HG03064 (cell line): ENCODE results near the gene CENPP.

Experiments
- ATAC-seq: cut with Tn5 transposase; IDR thresholded peaks from one replicate; pipeline ENCODE4 v1.9.1; 2021; ENCODE audit warnings: low read depth; ENCODE audit not compliant: unreplicated experiment

The CENPP gene

GRCh38 chr9:92664394-92665152 lies 338.8 kb downstream of the CENPP start:
- ATAC-seq: no peak

DNA sequence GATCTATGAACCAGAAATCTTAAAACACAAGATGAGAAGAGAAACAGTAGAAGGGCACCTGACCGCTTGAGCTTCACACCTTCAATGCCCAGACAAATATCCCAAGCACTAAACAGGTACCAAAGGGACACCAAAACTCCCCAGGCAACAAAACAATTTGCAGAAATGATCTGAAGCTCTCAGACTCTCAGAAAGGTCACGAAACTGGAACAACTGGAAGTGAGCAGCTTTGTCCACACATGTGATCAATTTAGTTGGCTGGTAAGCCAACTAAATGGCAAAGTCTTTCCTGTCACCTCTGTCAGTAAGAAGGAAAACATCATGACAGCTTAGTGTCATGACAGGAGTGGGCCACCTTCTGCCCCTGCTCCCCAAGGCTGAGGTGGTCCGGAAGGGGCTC lies 340.1 kb downstream of the CENPP start:
- no peak for ATAC-seq

GRCh38 chr9:92666236-92666635 lies 340.5 kb downstream of the CENPP start:
- ATAC-seq: no peak

- no peak for ATAC-seq
Observed at GRCh38 chr9:92666912-92667532, 341.3 kb downstream of the CENPP start.

DNA sequence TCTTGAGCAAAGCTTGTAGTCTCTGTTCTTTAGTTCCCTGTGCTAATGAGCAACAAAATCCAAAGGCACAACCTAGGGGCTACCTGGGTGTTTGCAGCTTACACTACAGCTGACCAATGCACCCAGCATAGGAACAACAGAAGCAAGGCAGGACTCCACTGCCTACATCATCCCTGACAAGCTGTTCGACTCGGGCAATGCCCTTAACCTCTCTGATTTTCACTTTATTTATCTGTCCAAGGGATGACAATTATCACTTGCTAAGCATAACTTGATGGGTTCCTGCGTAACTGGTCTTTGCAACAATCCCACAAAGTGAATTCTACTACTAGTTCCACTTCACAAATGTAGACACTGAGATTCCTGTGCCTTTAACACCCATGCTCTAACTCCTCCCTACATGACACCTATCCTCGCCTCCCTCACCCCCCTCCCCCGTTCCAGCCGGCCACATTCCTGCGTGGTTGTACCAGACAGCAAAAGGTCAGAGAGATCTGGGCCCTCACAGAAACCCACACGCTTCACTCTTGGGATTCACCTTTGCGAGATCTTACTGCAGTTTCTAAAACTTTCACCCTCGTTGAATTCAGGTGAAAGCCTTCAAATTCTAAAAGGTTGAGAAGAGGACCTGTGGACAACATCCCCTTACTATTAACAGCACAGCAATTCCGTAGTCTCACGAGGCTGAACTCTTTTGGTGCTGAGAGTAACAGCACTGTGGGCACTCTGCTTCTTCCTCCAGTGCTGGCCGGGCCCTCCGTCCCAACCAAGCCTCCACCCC lies 343.2 kb downstream of the CENPP start:
- ATAC-seq: no peak

- ATAC-seq: no peak
Observed at GRCh38 chr9:92669527-92669889, 343.8 kb downstream of the CENPP start.
